Measurements from ENCODE around the gene RPN1. TPM values are rescaled to one million over a fixed set of nuclear protein-coding genes. Genes with fewer than 3 reads are reported as not detected.
"Not testable (repeated sequence)": the region's sequence is repeated elsewhere in the genome, so short reads cannot be mapped to it uniquely, and the experiment has no call there.

The RPN1 gene
- total and polyA plus RNA-seq, 10 of the 15 experiments (the other 5 are each of a cell fraction or from before 2014, with no cell fraction given), result 56.1 to 266 (median 157) TPM

DNA sequence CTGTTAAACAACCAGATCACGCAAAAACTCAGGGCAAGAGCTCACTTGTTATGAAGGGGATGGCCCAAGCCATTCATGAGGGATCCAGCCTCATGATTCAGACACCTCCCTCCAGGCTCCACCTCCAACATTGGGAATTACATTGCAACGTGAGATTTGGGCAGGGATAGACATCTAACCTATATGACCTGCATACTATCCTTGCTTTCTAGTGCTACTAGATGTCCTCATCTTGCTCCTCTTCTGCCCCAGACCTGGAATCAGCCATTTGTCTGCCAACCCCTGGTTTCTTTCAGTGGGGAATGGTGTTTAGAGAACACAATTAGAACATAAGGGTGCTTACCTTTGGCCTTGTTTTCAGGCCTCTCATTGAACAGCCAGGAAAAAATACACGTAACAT is 63.2 kb downstream of the RPN1 start (continued):
- TF ChIP-seq EP300 (IDR thresholded peaks at IDR 0.05; ENCODE audit: borderline replicate concordance in 1 of 2, control insufficient read depth in 1 of 2, low read depth in 2 of 2, low read length in 2 of 2) (no peak), BHLHE40 (IDR thresholded peaks at IDR 0.05; ENCODE audit: borderline replicate concordance in 1 of 2, low read depth in 2 of 2, low read length in 1 of 2) (no peak), HDGF (IDR thresholded peaks at IDR 0.05) (no peak), ATF7 (IDR thresholded peaks at IDR 0.05; ENCODE audit: low read depth) (no peak), SIN3A (IDR thresholded peaks at IDR 0.05; ENCODE audit: low read depth, low read length) (no peak)

DNA sequence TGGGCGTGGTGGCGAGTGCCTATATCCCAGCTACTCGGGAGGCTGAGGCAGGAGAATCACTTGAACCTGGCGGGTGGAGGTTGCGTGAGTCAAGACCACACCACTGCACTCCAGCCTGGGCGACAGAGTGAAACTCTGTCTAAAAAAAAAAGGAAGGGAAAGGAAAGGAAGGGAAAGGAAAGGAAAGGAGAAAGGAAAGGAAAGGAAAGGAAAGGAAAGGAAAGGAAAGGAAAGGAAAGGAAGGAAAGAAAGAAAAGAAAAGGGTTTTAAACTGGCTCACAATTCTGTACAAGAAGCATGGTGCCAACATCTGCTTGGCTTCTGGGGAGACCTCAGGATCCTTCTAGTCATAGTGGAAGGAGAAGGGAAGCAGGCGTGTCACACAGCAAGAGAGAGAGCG is 63.7 kb downstream of the RPN1 start:
- H3K4me3 ChIP-seq; H3K9ac ChIP-seq (ENCODE audit: control insufficient read depth, insufficient read depth, low read length); intact Hi-C loops (cut with micrococcal nuclease; ENCODE audit: unreplicated experiment); H3K9me3 ChIP-seq (replicated peaks; ENCODE audit: control insufficient read depth, insufficient read depth, low read length); ATAC-seq; SMC1A ChIA-PET (ENCODE audit: uncharacterized antibody, unreplicated experiment); CTCF ChIA-PET; H3K4me2 ChIP-seq (ENCODE audit: control insufficient read depth, insufficient read depth); H4K20me1 ChIP-seq (ENCODE audit: control insufficient read depth, insufficient read depth); H3K79me2 ChIP-seq (ENCODE audit: control insufficient read depth, insufficient read depth, low read length); H3K36me3 ChIP-seq (ENCODE audit: control insufficient read depth in 2 of 2, insufficient read depth in 2 of 2, low read length in 1 of 2); H2AFZ ChIP-seq (ENCODE audit: control insufficient read depth, low read depth, low read length); H3K27me3 ChIP-seq (replicated peaks in 1 of 2; ENCODE audit: control insufficient read depth in 2 of 2, insufficient read depth in 2 of 2, low read length in 1 of 2); H3K27ac ChIP-seq (ENCODE audit: control insufficient read depth, insufficient read depth); DNase-seq (ENCODE audit: low read depth, low spot score); RAD21 ChIA-PET (ENCODE audit: unreplicated experiment); BruUV-seq (replicated peaks); POLR2A ChIA-PET; FAIRE-seq; H3K4me1 ChIP-seq (ENCODE audit: control insufficient read depth, insufficient read depth, low read length); in situ Hi-C loops (cut with MboI): not testable (repeated sequence)
- WGBS (ENCODE audit: insufficient coverage, insufficient replicate concordance, low lambda C conversion rate, missing lambda C conversion rate), result 27% methylated on average over 6 of the region's 8 CpGs

DNA sequence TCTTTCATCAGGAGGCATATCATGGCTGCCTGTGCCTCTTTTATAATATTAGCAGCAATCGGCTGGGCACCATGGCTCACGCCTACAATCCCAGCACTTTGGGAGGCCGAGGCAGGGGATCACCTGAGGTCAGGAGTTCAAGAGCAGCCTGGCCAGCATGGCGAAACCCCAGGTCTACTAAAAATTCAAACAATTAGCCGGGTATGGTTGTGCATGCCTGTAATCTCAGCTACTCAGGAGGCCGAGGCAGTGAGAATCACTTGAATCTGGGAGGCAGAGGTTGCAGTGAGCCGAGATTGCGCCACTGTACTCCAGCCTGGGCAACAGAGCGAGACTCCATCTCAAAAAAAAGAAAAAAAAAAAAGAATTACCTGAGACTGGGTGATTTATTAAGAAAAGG is 64.2 kb downstream of the RPN1 start:
- ATAC-seq; H3K4me1 ChIP-seq (ENCODE audit: control insufficient read depth, insufficient read depth, low read length); H2AFZ ChIP-seq (ENCODE audit: control insufficient read depth, low read depth, low read length); H3K4me2 ChIP-seq (ENCODE audit: control insufficient read depth, insufficient read depth); FAIRE-seq; RAD21 ChIA-PET (ENCODE audit: unreplicated experiment); in situ Hi-C loops (cut with MboI); H3K27me3 ChIP-seq (replicated peaks in 1 of 2; ENCODE audit: control insufficient read depth in 2 of 2, insufficient read depth in 2 of 2, low read length in 1 of 2); DNase-seq (ENCODE audit: low read depth, low spot score); POLR2A ChIA-PET; BruUV-seq (replicated peaks); SMC1A ChIA-PET (ENCODE audit: uncharacterized antibody, unreplicated experiment); H3K27ac ChIP-seq (ENCODE audit: control insufficient read depth, insufficient read depth); intact Hi-C loops (cut with micrococcal nuclease; ENCODE audit: unreplicated experiment); H4K20me1 ChIP-seq (ENCODE audit: control insufficient read depth, insufficient read depth); H3K4me3 ChIP-seq; H3K9me3 ChIP-seq (replicated peaks; ENCODE audit: control insufficient read depth, insufficient read depth, low read length); CTCF ChIA-PET; H3K36me3 ChIP-seq (ENCODE audit: control insufficient read depth in 2 of 2, insufficient read depth in 2 of 2, low read length in 1 of 2); H3K79me2 ChIP-seq (ENCODE audit: control insufficient read depth, insufficient read depth, low read length); H3K9ac ChIP-seq (ENCODE audit: control insufficient read depth, insufficient read depth, low read length): not testable (repeated sequence)
- WGBS (ENCODE audit: insufficient coverage, insufficient replicate concordance, low lambda C conversion rate, missing lambda C conversion rate), result 56% methylated on average over 9 of the region's 9 CpGs

Measured in GM12878 (cell line).